Heart left ventricle (tissue), 13 donors: ENCODE results near the gene SPECC1.

ENCODE experiments used
- POLR2A ChIP-seq, 2 donors: fragments of 450-650 bp; IDR thresholded peaks; one replicate each; pipeline ENCODE4 v1.6.1; 2017; ENCODE audit warnings: antibody characterized with exemption in 2 of 2, mild to moderate bottlenecking in 2 of 2, moderate library complexity in 2 of 2
- TF ChIP-seq, protein P1 (sequence below), 12 donors: fragments of 200-600 bp; sonication (generic) in 4 of 12; IDR thresholded peaks; one replicate each; pipeline versions ENCODE4 v1.5.0 to v1.8.0; 2018 to 2022; ENCODE audit warnings: antibody characterized with exemption in 12 of 12, mild to moderate bottlenecking in 5 of 12
- donor health status: ischemic (EF 13 %, LVEDD 7.1; RV severe dilation, severe dysfunction).
- donor health status: DM: no; HTN: yes; CAD: no.
- donor health status: DM: no; HTN: no; CAD: no.
- donor health status: ischemic (EF 25% LVEDD 6.9; RV normal size, moderate dysfunction).
- donor health status: ischemic (EF 25% LVEDD 5.7; RV mildly dilated, moderate dysfunction).
- donor health status: ischemic (EF 35%, LVEDD 5.7; RV mildly dilated, moderate dysfunction).
- donor health status: nonischemic (EF 11% LVEDD 7.7; RV severe dilation, severe dysfunction).
- donor health status: DM: yes; HTN: yes; CAD: no.
- donor health status: PGD.
- donor health status: ischemic (EF 29% LVEDD 5.4; RV normal size, mild dysfunction).
- donor health status: nonischemic (EF 23%, LVEDD 6.1; RV moderate dilation, normal function).

DNA sequence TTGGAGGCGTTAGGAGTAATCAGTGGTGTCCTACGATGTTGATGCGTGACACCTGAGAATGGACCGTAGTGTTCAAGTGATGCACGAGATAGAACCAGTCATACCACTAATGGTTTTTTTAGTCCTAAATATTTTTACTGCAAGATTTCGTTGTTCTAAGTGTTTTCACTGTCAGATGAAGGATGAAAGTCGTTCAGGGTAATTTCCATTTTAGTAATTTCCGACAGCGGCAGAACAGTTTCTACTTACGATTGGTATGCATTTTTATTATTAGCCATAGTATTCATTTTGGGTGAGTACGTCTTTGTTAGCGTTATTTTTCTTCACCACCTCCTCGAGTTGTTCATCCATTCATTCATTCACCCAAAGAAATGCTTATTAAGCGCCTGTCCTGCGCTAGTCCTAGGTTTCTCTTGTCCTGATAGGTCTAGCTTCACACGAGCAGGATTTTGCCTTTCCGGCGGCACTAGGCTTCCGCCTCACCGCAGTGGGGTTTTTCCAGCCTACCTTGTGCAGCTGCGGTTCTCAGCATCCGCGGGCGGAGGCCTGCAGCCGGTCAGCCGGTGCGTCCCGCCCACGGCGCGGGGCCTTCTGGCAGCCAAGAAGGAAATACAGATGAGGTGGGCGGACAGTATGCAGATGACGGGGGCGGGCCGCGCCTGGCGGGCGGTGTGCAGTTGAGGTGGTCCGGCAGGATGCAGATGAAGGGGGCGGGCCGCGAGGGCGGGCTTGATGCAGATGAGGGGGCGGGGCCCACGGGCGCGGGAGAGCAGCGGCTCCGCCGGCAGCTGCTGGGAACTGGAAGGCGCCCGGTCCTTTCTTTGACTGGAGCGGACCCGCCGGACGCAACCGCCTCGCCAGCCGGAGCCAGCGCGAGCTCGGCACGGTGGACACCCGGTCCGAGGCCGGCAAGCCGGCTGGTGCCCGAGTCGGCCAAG, 146.4 kb downstream of the SPECC1 start:
- TF ChIP-seq, protein P1, sequence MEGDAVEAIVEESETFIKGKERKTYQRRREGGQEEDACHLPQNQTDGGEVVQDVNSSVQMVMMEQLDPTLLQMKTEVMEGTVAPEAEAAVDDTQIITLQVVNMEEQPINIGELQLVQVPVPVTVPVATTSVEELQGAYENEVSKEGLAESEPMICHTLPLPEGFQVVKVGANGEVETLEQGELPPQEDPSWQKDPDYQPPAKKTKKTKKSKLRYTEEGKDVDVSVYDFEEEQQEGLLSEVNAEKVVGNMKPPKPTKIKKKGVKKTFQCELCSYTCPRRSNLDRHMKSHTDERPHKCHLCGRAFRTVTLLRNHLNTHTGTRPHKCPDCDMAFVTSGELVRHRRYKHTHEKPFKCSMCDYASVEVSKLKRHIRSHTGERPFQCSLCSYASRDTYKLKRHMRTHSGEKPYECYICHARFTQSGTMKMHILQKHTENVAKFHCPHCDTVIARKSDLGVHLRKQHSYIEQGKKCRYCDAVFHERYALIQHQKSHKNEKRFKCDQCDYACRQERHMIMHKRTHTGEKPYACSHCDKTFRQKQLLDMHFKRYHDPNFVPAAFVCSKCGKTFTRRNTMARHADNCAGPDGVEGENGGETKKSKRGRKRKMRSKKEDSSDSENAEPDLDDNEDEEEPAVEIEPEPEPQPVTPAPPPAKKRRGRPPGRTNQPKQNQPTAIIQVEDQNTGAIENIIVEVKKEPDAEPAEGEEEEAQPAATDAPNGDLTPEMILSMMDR (IDR thresholded peaks at IDR 0.05): peak in 3 of 12 donors; percentile 10 to 30 (median 20)
- TF ChIP-seq POLR2A (IDR thresholded peaks at IDR 0.05): peak in 1 of 2 donors; percentile 25
